Measurements from ENCODE around the gene CCDC190.
"Not testable (repeated sequence)": the region's sequence is repeated elsewhere in the genome, so short reads cannot be mapped to it uniquely, and the experiment has no call there.

DNA sequence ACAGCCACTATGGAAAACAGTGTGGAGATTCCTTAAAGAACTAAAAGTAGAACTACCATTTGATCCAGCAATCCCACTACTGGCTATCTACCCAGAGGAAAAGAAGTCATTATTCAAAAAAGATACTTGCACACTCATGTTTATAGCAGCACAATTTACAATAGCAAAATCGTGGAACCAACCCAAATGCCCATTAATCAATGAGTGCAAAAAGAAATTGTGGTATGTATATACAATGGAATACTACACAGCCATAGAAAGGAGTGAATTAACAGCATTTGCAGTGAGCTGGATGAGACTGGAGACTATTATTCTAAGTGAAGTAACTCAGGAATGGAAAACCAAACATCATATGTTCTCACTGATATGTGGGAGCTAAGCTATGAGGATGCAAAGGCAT lies 10.4 kb upstream of the CCDC190 start:
- TF ChIP-seq YY1 (IDR thresholded peaks at IDR 0.05; ENCODE audit: insufficient read depth, insufficient read length); ZNF274 (IDR thresholded peaks at IDR 0.05; ENCODE audit: low read depth, low read length): not testable (repeated sequence)
